Endothelial cell (in vitro differentiated cells): ENCODE data around the gene ANKAR. TPM values are rescaled to one million over a fixed set of nuclear protein-coding genes. Genes with fewer than 3 reads are reported as not detected.

Experiments used
- DNase-seq: peaks from one replicate; pipeline ENCODE4 v3.0.0; 2021; ENCODE audit warnings: low spot score
- H3K27ac Mint-ChIP-seq: one replicate; pipeline ENCODE4 v1.8.0; 2021; ENCODE audit warnings: mixed read lengths, inconsistent platforms; ENCODE audit not compliant: unreplicated experiment
- H3K27me3 Mint-ChIP-seq: one replicate; pipeline ENCODE4 v1.8.0; 2021; ENCODE audit warnings: mild to moderate bottlenecking, moderate library complexity, mixed read lengths, inconsistent platforms; ENCODE audit not compliant: unreplicated experiment
- H3K36me3 Mint-ChIP-seq: one replicate; pipeline ENCODE4 v1.8.0; 2021; ENCODE audit warnings: mild to moderate bottlenecking, low read depth, mixed read lengths, inconsistent platforms; ENCODE audit not compliant: unreplicated experiment
- H3K4me1 Mint-ChIP-seq: one replicate; pipeline ENCODE4 v1.8.0; 2021; ENCODE audit warnings: mild to moderate bottlenecking, mixed read lengths, inconsistent platforms; ENCODE audit not compliant: unreplicated experiment
- H3K4me3 Mint-ChIP-seq: one replicate; pipeline ENCODE4 v1.8.0; 2021; ENCODE audit warnings: mild to moderate bottlenecking, mixed read lengths, inconsistent platforms; ENCODE audit not compliant: unreplicated experiment
- H3K9me3 Mint-ChIP-seq: one replicate; pipeline ENCODE4 v1.8.0; 2021; ENCODE audit warnings: mixed read lengths, inconsistent platforms; ENCODE audit not compliant: unreplicated experiment
- total RNA-seq: library from RNA; stranded (reverse); fragmentation: NEBNext Ultra II Directional; extraction: Animal tissue kit (Norgen Biotek cat#: 25700); gene quantifications from one replicate; pipeline ENCODE4 v1.2.1, GENCODE V29; 2021; ENCODE audit not compliant: unreplicated experiment
- TF ChIP-seq, protein P1 (sequence below): fragments of 200-600 bp; sonication (generic); IDR thresholded peaks from one replicate; pipeline ENCODE4 v1.5.0; 2021; ENCODE audit warnings: antibody characterized with exemption; ENCODE audit not compliant: unreplicated experiment

ANKAR gene
- total RNA-seq, 1 donor from 2014 or later, result 8.5 TPM

DNA sequence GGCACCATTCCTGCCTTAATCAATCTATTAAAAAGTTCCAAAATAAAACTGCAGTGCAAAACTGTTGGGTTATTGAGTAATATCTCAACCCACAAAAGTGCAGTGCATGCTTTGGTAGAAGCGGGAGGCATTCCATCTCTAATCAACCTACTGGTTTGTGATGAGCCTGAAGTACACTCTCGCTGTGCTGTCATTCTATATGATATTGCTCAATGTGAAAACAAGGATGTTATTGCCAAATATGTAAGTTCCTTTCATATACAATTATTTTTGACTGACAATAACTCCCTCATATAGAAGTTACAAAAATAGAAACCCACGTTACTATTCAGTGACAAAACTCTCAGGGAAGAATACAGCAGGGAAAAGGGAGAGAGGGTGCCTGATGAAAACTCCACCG is 45.1 kb downstream of the ANKAR start:
- Mint-ChIP-seq H3K9me3 (peaks cover 5% of the 10 kb centered on the region), H3K4me3 (no peak overlapping the region), H3K36me3 (no peaks in the 10 kb centered on the region), H3K27me3 (no peaks in the 10 kb centered on the region), H3K4me1 (no peaks in the 10 kb centered on the region), H3K27ac (no peak overlapping the region)
- DNase-seq, result no peak
- TF ChIP-seq, protein P1, sequence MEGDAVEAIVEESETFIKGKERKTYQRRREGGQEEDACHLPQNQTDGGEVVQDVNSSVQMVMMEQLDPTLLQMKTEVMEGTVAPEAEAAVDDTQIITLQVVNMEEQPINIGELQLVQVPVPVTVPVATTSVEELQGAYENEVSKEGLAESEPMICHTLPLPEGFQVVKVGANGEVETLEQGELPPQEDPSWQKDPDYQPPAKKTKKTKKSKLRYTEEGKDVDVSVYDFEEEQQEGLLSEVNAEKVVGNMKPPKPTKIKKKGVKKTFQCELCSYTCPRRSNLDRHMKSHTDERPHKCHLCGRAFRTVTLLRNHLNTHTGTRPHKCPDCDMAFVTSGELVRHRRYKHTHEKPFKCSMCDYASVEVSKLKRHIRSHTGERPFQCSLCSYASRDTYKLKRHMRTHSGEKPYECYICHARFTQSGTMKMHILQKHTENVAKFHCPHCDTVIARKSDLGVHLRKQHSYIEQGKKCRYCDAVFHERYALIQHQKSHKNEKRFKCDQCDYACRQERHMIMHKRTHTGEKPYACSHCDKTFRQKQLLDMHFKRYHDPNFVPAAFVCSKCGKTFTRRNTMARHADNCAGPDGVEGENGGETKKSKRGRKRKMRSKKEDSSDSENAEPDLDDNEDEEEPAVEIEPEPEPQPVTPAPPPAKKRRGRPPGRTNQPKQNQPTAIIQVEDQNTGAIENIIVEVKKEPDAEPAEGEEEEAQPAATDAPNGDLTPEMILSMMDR, result no peak

GRCh38 chr2:189723192-189723591 is 48.7 kb downstream of the ANKAR start:
- Mint-ChIP-seq H3K27ac (no peak overlapping the region), H3K4me3 (no peak overlapping the region), H3K27me3 (no peaks in the 10 kb centered on the region), H3K4me1 (no peaks in the 10 kb centered on the region), H3K9me3 (no peaks in the 10 kb centered on the region), H3K36me3 (no peaks in the 10 kb centered on the region)
- TF ChIP-seq, protein P1, result no peak
- no peak for DNase-seq

Other genes starting within 250 kb of the ANKAR start
- gene WDR75, start 233.2 kb upstream of the ANKAR start, total RNA-seq, result 33.0 TPM
- gene SLC40A1, start 93.9 kb upstream of the ANKAR start, total RNA-seq, result 90.9 TPM
- gene ASNSD1, start 13.2 kb upstream of the ANKAR start, total RNA-seq, result 35.7 TPM
- 4.2 TPM for gene OSGEPL1, start 88.1 kb downstream of the ANKAR start, total RNA-seq
- 60.7 TPM for gene ORMDL1, start 109.7 kb downstream of the ANKAR start, total RNA-seq
- gene PMS1, start 109.8 kb downstream of the ANKAR start, total RNA-seq, result 36.0 TPM